ENCODE measurements around the gene RPL3.
"Not testable (repeated sequence)": the region's sequence is repeated elsewhere in the genome, so short reads cannot be mapped to it uniquely, and the experiment has no call there.

Gene RPL3

DNA sequence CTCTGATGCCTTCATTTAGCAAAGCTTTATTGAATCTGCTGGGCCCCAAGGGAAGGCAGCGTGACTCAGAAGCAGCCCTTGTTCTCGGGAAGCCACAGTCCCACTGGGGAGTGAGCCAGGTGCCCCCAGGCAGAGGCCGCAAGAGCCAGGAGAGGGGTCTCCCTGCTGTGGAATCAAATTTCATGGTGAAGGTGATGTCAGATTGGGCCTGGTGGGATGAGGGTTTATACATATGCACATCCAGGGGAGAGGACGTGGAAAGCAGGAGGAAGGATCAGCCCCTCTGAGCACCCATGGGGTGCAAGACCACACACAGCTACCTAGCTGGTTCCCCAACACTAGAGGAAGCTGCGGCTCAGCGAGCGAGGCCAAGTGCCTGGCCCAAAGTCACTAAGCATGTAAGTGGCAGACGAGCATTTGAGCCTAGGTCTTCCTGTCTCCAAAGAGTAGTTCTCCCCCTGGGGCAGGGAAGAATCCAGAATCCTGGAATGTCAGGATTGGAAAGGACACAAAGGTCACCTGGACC is 32.3 kb upstream of the RPL3 start:
- peak in 1 of 56 donors; percentile 13 for DNase-seq

DNA sequence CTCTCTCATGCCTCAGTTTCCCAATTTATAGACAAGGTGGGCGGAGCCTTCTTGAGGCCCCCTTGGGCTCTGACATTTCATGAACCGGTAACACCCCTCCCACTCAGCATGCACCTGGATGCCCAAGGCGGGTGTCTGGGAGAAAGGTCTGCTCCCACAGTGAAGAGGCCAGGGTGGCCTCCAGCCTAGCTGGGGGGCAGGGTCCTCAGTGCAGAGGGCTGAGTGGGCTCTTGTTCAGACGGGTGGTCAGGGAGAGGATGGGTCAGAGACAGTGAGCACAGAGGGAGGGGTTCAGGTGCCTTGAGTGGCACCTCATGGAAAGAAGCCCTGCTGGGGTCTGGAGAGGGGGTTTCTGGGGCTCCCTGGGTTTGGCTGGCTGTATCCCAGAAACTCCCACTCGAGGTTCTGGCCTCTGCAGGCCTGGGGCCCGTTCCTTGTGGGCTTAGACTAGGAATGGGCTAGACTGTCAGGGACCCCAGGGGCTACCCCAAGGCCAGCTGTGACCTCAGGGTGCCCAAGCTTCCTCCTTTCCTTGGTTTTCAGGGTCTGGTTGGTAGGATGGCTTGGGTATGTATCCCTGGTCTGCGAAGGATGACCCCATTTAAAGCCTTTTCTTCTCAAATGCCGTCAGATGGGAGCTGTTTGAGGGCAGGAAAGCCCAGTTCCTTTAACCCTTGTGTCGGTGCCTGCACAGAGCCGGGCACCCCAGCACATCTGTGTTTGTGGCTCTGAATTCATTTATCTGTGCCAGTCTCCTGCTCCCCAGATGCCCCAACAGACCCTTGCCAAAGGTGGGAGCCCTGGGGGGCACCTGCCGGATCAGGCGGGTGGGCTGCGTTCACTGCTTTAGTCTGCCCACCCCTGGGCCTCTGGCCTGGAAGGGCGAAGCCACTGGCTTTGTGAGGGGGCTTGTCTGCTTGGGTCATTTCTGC is 31.6 kb upstream of the RPL3 start:
- no peak for DNase-seq

DNA sequence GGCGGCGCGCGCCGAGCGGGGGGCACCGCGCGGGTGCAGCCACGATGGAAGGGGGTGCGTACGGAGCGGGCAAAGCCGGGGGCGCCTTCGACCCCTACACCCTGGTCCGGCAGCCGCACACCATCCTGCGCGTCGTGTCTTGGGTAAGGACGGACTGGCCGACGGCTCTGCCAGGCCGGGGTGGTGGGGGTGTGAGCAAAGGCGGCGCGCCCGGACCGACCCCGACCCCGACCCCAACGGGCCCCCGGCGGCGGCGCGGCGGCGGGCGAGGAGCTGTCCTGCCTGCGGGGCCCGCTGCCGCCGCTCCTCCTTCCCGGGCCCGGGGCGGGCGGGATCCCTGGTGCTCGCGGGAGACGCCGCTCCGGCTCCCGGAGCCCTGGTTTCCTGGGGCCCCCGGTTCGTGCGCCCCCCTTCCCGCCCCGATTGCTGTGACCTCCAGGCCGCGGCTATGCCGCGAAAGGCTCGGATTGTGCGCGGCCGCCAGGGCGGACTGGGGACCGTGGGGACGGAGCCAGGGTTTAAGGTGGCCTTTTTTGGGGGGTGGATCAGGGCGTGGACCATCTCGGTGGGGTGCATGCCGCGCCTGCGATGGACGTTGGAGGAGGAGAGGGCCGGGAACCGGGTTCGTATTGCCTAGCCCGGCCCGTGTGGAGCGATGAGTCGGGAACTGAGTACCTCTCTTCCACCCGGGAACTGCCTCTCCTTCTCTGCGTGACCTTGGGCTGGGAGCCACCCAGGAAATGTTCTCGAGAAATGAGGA is 30.7 kb upstream of the RPL3 start, which contains the start of gene SYNGR1:
SYNGR1 (plus strand) TSS at position 25 of the 760 bp plus-strand sequence; CDS start at position 45, 20 bp downstream.
- peak in 10 of 56 donors; percentile 13 to 51 (median 38) for DNase-seq

DNA sequence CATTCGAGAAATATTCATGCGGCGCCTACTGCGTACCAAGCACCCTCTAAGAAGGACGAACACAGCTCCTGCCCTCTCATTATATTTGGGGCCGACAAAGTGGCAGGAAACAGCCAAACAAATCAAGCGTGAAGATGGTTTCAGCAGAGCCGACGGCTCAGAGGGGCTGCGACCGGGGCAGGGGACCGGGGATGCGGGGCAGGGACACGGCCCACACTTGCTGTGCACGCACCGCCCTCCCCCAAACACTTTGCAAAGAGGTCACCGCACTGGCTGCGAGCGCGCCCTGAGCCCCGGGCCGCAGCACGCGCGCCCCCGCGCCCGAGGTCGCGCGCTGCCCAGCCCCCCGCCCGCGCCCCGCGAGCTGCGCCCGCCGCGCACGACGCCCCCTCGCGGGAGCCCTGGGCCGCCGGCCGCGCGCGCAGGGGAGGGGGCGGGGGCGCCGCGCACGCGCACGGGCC is 30.1 kb upstream of the RPL3 start:
- DNase-seq = peak in 36 of 56 donors; percentile 20 to 77 (median 48)

- peak in 34 of 56 donors; percentile 14 to 77 (median 47) for DNase-seq
Observed at GRCh38 chr22:39348909-39349505, 29.6 kb upstream of the RPL3 start.

DNA sequence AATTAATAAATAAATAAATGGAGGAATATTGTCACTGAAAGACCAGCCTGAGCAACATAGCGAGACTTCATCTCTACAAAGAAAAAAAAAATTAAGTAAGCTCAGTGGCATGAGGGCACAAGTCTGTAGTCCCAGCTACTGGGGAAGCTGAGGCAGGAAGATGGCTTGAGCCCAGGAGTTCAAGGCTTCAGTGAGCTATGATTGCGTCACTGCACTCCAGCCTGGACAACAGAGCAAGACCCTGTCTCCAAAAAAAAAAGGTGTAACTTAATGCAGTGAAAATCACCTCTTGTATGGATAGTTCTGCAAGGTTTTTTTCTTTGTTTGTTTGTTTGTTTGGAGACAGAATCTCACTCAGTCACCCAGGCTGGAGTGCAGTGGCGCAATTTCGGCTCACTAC is 25.8 kb upstream of the RPL3 start:
- DNase-seq = no peak

DNA sequence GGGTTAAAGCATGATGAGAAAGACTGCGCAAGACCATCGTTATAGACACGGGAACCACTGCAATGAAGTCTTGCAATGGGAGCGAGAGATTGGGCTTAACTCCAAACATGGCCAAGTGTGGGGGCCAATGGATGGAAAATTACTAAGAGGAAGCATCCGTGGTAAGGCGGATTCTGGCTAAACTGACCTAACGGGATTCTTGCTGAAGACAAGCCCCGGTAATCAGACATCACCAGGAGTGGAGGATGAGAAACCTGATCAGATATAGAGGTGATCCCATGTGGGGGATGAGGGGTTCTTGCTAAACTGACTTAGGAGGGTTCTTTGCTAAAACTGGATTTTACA is 24.6 kb upstream of the RPL3 start:
- DNase-seq = no peak

DNA sequence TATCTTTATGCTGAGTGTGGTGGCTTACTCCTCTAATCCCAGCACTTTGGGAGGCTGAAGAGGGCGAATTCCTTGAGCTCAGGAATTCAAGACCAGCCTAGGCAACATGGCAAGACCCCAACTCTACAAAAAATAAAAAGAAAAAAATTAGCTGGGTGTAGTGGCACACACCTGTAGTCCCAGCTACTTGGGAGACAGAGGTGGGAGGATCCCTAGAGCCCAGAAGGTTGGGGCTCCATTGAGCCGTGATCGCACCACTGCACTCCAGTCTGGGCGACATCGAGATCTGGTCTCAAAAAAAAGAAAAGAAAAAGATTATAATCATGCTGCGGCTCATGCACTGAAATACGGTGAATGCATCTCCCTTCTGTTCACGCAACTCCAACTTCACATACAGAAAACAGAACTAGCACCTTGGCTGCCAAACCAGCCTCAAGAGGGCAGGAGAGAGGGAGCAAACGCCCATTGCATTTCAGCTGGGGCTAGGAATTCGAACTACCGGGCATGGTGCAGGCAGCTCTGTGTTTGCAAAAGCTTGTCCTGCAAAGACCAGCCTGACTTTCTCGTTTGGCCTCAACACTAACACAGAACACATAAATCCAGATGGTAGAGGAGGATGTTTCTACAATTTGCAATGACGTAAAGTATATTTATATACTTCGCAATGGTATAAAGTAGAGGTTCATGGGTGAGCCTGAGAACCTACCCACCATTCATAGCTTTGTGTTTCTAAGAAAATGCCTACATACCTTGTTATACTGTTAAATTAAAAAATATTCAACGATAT is 24.0 kb upstream of the RPL3 start:
- peak in 41 of 56 donors; percentile 9 to 78 (median 40) for DNase-seq

DNA sequence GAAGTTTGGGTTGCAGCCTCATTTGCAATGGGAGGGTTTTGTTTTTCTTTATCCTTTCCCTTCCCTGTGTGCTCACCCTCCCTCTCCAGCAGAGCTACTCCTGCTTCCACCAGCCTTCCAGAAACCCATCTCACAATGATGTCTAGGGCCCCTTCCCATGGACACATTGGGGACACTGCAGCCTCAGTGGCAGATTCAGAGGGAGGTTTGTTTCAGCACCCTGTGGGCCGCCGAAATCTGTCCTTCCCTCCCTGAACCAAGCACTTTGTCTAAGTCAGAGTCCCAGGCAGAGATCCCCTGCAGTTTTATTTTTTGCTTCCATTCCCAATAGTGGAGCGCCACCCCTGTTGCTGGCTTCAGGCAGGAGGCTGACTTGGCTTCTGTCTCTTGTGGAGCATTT is 21.8 kb upstream of the RPL3 start:
- no peak for DNase-seq

- not testable (repeated sequence) for DNase-seq
Observed at GRCh38 chr22:39339775-39340174, 20.4 kb upstream of the RPL3 start.

DNA sequence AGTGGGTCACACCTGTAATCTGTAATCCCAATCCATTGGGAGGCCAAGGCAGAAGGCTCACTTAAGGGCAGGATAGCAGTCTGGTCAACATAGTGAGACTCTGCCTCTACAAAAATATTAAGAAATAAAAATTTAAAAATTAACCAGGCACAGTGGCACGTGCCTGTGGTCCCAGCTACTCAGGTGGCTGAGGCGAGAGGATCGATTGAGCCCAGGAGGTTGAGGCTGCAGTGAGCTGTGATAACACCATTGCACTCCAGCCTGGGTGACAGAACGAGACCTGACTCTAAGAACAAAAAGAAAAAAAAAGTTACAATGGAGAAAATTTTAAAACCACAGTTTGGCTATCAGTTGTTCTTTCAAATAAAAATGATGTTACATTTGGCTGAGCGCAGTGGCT is 17.0 kb upstream of the RPL3 start:
- no peak for DNase-seq

DNA sequence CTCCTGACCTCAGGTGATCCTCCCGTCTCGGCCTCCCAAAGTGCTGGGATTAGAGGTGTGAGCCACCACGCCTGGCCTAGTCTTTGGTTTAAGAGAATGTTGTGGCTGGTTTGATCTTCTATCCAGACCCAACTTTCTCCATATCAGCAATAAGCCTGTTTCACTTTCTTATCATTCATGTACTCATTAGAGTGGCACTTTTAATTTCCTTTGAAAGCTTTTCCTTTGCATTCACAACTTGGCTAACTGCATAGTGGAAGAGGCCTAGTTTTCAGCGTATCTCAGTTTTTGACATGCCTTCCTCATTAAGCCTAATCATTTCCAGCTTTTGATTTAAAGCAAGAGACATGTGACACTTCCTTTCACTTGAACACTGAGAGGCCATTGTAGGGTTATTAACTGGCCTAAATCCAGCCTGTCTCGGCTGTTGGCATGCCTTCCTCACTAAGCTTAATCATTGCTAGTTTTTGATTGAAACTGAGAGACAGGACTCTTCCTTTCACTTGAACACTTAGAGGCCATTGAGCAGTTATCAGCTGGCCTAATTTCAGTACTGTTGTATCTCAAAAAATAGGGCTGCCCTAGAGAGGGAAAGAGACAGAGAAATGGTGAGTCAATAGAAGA is 13.1 kb upstream of the RPL3 start:
- DNase-seq = peak in 4 of 56 donors; percentile 12 to 33 (median 21)

DNA sequence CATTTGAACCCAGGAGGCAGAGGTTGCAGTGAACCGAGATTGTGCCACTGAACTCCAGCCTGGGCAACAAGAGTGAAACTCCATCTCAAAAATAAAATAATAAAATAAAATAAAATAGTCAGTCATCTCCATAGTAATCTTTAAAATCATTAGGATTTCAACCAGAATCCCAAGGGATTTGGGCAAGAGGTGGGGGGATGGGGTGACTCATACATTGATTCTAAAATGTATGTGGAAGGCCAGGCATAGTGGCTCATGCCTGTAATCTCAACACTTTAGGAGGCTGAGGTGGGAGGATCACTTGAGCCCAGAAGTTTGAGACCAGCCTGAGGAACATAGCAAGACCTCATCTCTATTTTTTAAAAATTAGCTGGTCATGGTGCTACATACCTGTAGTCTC is 11.1 kb upstream of the RPL3 start:
- not testable (repeated sequence) for DNase-seq

DNA sequence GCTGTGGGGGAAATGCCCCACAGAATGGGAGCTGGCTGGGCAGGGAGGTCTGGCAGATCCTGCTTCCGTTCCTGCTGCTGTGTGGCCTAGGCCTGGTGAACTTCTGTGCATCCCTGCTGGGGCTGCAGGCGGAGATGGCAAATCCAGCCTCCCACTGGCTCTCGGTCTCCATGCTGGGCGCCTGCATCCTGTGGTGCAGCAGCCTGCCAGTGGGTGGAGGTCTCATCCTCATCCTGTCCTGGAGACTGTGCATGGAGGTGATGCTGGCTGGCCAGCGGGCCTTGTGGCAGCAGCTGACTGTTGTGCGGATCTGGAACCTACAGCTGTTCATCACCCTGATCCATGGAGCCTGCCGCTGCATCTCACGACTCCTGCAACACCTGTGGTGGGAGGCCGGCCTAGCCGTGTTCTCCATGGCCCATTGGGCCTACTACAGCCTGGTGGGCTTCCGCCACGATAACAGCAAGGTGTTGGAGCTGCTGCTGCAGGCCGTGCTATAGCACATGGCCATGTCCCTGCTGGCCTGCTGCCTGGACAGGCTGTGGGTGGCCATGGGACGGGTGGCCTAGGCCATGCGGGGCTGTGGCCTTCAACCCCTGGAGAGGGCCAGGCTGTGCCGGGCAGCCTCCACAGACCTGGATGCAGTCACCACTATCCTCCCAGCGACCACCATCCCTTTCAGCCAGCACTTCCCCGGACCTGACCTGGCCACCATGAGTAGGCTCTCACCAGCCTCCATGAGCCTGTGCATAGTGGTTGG is 8.8 kb upstream of the RPL3 start:
- no peak for DNase-seq

- DNase-seq = no peak
Observed at GRCh38 chr22:39325392-39325932, 6.0 kb upstream of the RPL3 start.

- DNase-seq = not testable (repeated sequence)
Observed at GRCh38 chr22:39320616-39321029, 1.2 kb upstream of the RPL3 start.

DNA sequence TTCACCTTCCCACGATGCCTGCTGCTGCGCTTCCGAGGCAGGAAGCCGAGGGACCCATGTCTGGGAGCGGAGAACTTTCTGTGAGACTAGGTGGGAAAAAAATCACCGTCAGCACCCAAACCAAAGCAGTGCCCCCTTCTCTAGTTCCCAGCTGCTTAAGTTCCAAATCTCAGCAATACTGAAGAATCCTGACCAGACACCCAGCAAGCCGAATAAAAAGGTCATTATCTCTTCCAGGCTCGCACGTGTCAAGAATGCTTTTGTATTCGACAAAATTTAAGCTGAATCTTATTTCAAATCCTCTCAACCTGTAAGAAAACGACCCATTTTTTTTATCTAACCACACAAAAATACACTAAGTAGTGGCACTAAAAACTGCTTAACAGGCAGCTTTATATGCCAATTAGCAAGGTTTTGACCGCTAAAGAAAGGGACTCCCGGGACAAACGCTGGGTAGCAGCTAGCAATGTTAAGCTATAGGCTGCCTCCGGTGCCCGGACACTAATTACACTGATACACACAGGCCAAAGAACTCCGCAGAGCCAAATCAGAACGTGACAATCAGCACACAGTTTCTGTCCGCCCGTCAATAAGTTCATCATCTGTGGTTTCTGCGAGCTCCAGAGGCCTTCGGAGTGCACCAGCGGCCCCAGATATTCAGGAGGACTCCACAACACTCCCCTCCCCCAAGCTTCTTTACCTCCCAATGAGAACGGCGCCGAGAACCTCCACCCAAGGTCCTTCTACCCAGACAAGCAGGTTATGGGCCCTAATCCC is 728 bp downstream of the RPL3 start:
- peak in 15 of 56 donors; percentile 35 to 81 (median 56) for DNase-seq

All from nucleus accumbens (tissue), 56 donors.